Keratinocyte (primary cell): ENCODE data around the gene TSPAN7. TPM values are rescaled to one million over a fixed set of nuclear protein-coding genes. Genes with fewer than 3 reads are reported as not detected.

Experiments used
- DNase-seq: peaks from one replicate; pipeline ENCODE4 v3.0.0-alpha.2; 2011; ENCODE audit warnings: low read depth, missing footprints, low spot score
- FAIRE-seq: peaks from 2 replicates; lab custom pipeline; 2011; peaks lifted over from hg19 to GRCh38; lab: Jason Lieb, UNC
- H2AFZ ChIP-seq: 2 replicates; pipeline ENCODE4 v1.6.0; 2012; ENCODE audit warnings: low read length, control low read depth, inconsistent platforms; ENCODE audit not compliant: control insufficient read depth
- H3K27ac ChIP-seq: 2 replicates; pipeline ENCODE4 v1.5.1; 2011; ENCODE audit warnings: low read length; ENCODE audit not compliant: control insufficient read depth, insufficient read depth
- H3K27me3 ChIP-seq: 3 replicates; pipeline ENCODE4 v1.6.0; 2011; ENCODE audit warnings: low read length; ENCODE audit not compliant: control insufficient read depth, insufficient read depth; ENCODE audit errors: extremely low read depth
- H3K36me3 ChIP-seq, 2 experiments: 2 replicates in 1 of 2; 3 replicates in 1 of 2; pipeline ENCODE4 v1.5.1; 2011; ENCODE audit warnings: low read length in 2 of 2, mild to moderate bottlenecking in 1 of 2; ENCODE audit not compliant: control insufficient read depth in 2 of 2, insufficient read depth in 2 of 2; ENCODE audit errors: extremely low read depth in 1 of 2
- H3K4me1 ChIP-seq: 3 replicates; pipeline ENCODE4 v1.5.1; 2011; ENCODE audit warnings: low read length; ENCODE audit not compliant: control insufficient read depth, insufficient read depth; ENCODE audit errors: extremely low read depth
- H3K4me2 ChIP-seq: 3 replicates; pipeline ENCODE4 v1.6.0; 2011; ENCODE audit warnings: low read depth, low read length; ENCODE audit not compliant: control insufficient read depth, insufficient read depth; ENCODE audit errors: extremely low read depth
- H3K4me3 ChIP-seq, 3 experiments: fragments of 200-600 bp in 1 of 3; sonication (generic) in 1 of 3; 2 replicates in 2 of 3; 3 replicates in 1 of 3; pipeline ENCODE4 v1.5.1; 2011 to 2016; ENCODE audit warnings: low read length in 3 of 3, mild to moderate bottlenecking in 3 of 3, control low read depth in 2 of 3, inconsistent platforms in 1 of 3, low read depth in 1 of 3, mixed read lengths in 1 of 3, mixed run types in 1 of 3, moderate library complexity in 1 of 3; ENCODE audit not compliant: control insufficient read depth in 2 of 3, insufficient read depth in 2 of 3; ENCODE audit errors: extremely low read depth in 1 of 3
- H3K79me2 ChIP-seq: 2 replicates; pipeline ENCODE4 v1.6.0; 2012; ENCODE audit warnings: low read length; ENCODE audit not compliant: control insufficient read depth, insufficient read depth
- H3K9ac ChIP-seq: 3 replicates; pipeline ENCODE4 v1.6.0; 2011; ENCODE audit warnings: low read length; ENCODE audit not compliant: control insufficient read depth, insufficient read depth; ENCODE audit errors: extremely low read depth
- H3K9me1 ChIP-seq: 3 replicates; pipeline ENCODE4 v1.6.0; 2011; ENCODE audit warnings: low read length; ENCODE audit not compliant: control insufficient read depth, insufficient read depth; ENCODE audit errors: extremely low read depth
- H3K9me3 ChIP-seq: 2 replicates; pipeline ENCODE4 v1.5.1; 2012; ENCODE audit warnings: low read depth, low read length; ENCODE audit not compliant: control insufficient read depth
- H4K20me1 ChIP-seq: 3 replicates; pipeline ENCODE4 v1.6.0; 2011; ENCODE audit warnings: low read length; ENCODE audit not compliant: control insufficient read depth, insufficient read depth; ENCODE audit errors: extremely low read depth
- CTCF ChIP-seq, 3 experiments: IDR thresholded peaks in 1 of 3; conservative IDR thresholded peaks in 1 of 3; optimal IDR thresholded peaks in 1 of 3; 2 replicates in 2 of 3; 3 replicates in 1 of 3; pipeline versions ENCODE3 to v1.5.1; 2011; ENCODE audit warnings: low read length in 3 of 3, mild to moderate bottlenecking in 3 of 3, moderate library complexity in 2 of 3, control low read depth in 1 of 3, inconsistent platforms in 1 of 3; ENCODE audit not compliant: insufficient read depth in 2 of 3; ENCODE audit errors: extremely low read depth in 1 of 3
- EZH2 ChIP-seq: IDR thresholded peaks from one replicate; pipeline ENCODE4 v1.6.1; 2012; ENCODE audit warnings: inconsistent platforms, mild to moderate bottlenecking, low read length, moderate library complexity
- dilution Hi-C: fragments of 300-500 bp; cut with MboI; formaldehyde crosslinking; loops from one replicate; pipeline ENCODE4 v1.7.0; 2020; ENCODE audit warnings: low sequenced_read_pairs; ENCODE audit not compliant: extremely low pct_ligation_motif_present
- polyA plus RNA-seq, 5 experiments: library from polyadenylated mRNA; depleted of rRNA in 3 of 5; stranded (reverse) in 3 of 5; stranded (forward) in 1 of 5; unstranded in 1 of 5; fragments of >200 nt; gene quantifications; 1 replicate in 1 of 5; 2 replicates in 3 of 5; 3 replicates in 1 of 5; pipeline versions ENCODE4 v1.2.1 to v1.2.3, GENCODE V29; 2011 to 2012; ENCODE audit warnings: missing spikeins in 2 of 5, low read depth in 1 of 5, low replicate concordance in 1 of 5

The TSPAN7 gene
- polyA plus RNA-seq, 1 donor (not counting 4 experiments of a cell fraction or from before 2014, with no cell fraction given): 2.3 TPM

- Histone ChIP-seq H3K36me3 (no peaks in the 10 kb centered on the region), H3K9ac (peak overlapping the region; percentile 44), H3K4me1 (peaks cover 8% of the 10 kb centered on the region), H3K9me3 (no peaks in the 10 kb centered on the region), H3K9me1 (no peaks in the 10 kb centered on the region), H3K27ac (no peak overlapping the region), H3K27me3 (no peaks in the 10 kb centered on the region), H3K4me3 (peak overlapping the region; percentile 35 to 59 (median 55)), H3K4me2 (peak overlapping the region; percentile 84), H4K20me1 (no peaks in the 10 kb centered on the region), H2AFZ (peak overlapping the region; percentile 49), H3K79me2 (no peaks in the 10 kb centered on the region)
- DNase-seq (no peak), FAIRE-seq (no peak)
- no peak for TF ChIP-seq EZH2
- TF ChIP-seq CTCF (optimal IDR thresholded peaks at IDR 0.05 in 1 of 3, IDR thresholded peaks at IDR 0.05 in 1 of 3, conservative IDR thresholded peaks at IDR 0.05 in 1 of 3; ENCODE audit: extremely low read depth in 1 of 3, insufficient read depth in 2 of 3, low read length in 3 of 3): no peak
- dilution Hi-C loops: no loop called here
Observed at GRCh38 chrX:38561951-38562719, 793 bp downstream of the TSPAN7 start.

GRCh38 chrX:38563030-38563429 is 1.7 kb downstream of the TSPAN7 start:
- H3K36me3 ChIP-seq: no peaks in the 10 kb centered on the region
- no peaks in the 10 kb centered on the region for H4K20me1 ChIP-seq
- H3K4me1 ChIP-seq: peaks cover 8% of the 10 kb centered on the region
- no peaks in the 10 kb centered on the region for H3K9me1 ChIP-seq
- FAIRE-seq (no peak), DNase-seq (no peak)
- no peak overlapping the region for H3K4me2 ChIP-seq
- H3K9me3 ChIP-seq: no peaks in the 10 kb centered on the region
- TF ChIP-seq EZH2: no peak
- TF ChIP-seq CTCF (optimal IDR thresholded peaks at IDR 0.05 in 1 of 3, IDR thresholded peaks at IDR 0.05 in 1 of 3, conservative IDR thresholded peaks at IDR 0.05 in 1 of 3; ENCODE audit: extremely low read depth in 1 of 3, insufficient read depth in 2 of 3, low read length in 3 of 3): no peak
- no peak overlapping the region for H2AFZ ChIP-seq
- H3K27ac ChIP-seq: no peak overlapping the region
- H3K4me3 ChIP-seq: no peak overlapping the region
- dilution Hi-C loops: no loop called here
- H3K27me3 ChIP-seq: no peaks in the 10 kb centered on the region
- H3K9ac ChIP-seq: no peak overlapping the region
- no peaks in the 10 kb centered on the region for H3K79me2 ChIP-seq
